NCI-H82 (cell line): ENCODE results near the gene RICTOR.
"Not testable (repeated sequence)": the region's sequence is repeated elsewhere in the genome, so short reads cannot be mapped to it uniquely, and the experiment has no call there.

Source experiments
- DNase-seq: peaks from one replicate; lab custom pipeline; 2025; lab: John Stamatoyannopoulos, UW

The RICTOR gene

DNA sequence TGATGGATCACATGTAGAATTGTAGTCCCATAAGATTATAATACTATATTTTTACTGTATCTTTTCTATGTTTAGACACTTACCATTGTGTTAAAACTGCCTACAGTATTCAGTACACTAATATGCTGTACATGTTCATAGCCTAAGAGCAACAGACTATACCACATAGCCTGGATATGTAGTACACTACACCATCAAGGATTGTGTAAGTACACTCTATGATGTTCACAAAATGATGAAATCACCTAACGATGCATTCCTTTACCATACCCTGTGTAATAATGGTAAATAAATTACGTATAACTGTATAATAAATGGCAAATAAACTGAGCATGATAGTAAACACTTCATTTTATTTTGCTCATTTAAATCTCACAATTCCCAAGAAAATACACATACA, 60.3 kb downstream of the RICTOR start:
- DNase-seq, result no peak

DNA sequence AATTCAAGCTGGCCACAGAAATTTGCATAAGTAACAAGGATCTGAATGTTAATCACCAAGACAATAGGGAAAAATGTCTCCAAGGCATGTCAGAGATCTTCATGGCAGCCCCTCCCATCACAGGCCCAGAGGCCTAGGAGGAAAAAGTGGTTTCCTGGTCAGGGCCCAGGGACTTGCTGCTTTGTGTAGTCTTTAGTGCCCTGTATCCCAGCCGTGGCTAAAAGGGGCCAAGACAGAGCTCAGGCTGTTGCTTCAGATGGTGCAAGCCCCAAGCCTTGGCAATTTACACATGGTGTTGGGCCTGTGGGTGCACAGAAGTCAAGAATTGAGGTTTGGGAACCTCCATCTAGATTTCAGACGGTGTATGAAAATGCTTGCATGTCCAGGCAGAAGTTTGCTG, 63.2 kb downstream of the RICTOR start:
- DNase-seq, result not testable (repeated sequence)

DNA sequence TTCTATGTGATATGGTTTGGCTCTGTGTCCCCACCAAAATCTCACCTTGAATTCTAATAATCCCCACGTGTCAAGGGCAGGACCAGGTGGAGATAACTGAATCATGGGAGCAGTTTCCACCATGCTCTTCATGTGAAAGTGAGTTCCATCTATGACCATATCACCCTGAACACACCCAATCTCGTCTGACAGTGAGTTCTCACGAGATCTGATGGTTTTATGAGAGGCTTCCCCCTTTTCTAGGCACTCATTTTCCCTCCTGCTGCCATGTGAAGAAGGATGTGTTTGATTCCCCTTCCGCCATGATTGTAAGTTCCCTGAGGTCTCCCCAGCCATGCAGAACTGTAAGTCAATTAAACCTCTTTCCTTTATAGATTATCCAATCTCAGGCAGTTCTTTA, 64.2 kb downstream of the RICTOR start:
- DNase-seq, result no peak

DNA sequence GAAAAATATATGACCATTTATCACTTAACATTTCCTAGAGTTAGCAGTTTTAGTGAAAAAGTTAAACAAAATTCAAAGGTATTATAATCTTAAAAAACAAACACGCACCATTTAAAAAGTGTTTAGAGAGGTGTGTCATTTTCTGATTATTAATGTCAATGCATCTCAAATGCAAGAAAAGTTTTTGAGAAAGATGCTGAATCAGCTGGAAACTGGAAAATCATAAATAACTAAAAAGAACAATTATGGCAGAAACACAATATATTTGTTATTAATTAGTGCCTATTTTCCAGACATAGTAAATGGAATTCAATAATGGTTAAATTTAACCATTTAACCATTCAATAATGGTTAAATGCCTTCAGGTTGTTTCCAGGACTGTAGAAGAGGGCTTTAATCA, 64.9 kb downstream of the RICTOR start:
- no peak for DNase-seq

DNA sequence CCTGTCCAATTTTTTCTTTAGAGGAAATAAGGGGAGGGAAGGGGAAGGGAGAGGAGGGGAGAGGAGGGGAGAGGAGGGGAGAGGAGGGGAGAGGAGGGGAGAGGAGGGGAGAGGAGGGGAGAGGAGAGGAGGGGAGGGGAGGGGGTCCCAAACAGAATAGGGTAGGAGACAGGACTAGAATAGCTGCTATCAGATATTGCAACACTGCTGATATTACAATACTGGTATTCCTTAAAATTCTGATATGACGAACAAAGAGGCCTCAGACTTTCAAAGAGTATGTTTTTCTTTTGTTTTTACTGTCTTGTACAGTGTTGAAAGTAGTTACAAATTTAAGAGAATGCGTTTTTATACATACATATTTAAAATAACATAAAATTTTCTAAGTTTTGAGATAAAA, 67.5 kb downstream of the RICTOR start:
- no peak for DNase-seq

DNA sequence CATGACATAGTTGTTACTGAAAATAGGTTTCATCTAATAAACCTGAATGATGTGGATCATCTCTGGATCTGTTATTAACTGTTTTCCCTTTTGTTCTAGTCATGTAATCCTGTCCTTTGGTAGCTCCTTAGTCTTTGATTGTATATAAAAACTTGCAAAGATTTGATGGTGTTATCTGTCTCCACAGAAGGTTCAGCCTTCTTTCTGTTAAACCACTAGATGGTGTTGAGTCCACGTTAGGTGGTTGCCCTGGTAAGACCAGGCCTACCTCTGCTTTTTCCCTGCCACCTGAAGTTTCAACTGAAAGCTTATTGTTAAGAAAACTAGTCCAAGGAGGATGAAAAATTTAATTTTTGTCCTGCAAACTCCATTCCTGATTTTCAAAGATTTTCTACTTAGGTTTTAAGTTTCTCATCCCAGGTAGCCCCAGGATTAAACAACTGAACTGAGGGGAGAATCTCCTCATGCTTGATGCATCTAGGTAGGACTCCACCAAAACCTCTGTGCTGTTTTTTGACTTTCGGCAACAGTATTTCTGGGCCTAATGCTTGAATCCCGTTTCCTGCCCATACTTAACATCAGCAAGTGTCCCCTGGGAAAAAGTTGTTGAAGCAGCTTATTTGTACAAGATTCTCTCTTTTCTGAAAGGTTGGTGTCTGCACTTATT, 68.5 kb downstream of the RICTOR start:
- DNase-seq, result peak; percentile 2

DNA sequence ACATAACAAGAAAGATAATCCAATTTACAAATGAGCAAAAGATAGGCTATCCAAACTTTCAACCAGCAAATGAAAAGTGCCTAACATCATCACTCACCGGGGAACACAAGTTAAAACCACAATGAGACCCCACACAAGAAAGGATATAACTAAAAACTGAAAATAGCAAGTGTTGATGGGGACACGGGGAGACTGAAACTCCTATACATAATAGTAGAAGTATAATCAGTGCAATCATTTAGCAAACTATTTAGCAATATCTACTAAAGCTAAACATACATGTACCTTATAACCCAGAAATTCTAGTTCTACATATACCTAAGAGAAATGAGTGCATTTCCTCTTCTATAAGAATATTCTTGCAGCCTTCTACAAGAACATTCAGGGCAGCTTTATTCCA, 72.5 kb downstream of the RICTOR start:
- DNase-seq, result no peak

DNA sequence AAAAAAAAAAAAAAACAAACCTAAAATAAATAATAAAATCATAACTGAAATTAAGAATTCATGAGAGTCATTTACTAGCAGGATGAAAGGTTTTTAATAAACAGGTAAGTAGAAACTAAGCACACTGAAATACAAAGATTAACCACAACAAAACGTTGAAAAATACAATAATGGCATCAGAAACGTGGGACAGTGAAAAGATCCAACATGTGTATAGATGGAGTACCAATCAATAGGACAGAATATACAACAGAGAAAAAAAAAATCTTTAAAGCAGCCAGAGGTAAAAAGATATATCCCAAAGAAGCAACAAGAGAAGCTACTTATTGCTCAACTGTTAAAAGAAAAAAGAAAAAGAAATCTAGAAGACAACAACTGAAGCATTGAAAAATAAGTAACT, 75.2 kb downstream of the RICTOR start:
- no peak for DNase-seq

DNA sequence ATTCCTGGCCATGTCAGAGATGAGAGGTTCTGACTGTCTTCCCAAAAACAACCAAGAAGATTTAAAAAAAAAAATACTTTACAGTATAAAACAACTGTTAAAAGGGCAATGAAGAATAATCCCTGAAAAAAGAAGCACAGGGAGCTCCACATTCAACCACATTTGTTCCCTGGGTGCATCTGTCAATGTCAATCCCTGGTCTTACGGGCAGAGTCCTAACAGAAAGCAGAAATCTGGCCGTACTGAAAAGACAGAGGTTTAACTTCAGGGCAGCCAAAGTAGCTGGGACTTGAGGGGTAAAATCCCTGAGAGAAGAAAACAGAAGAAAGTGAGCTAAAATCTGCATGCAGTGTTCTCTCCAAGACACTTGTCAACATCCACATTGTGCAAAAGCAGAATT, 76.6 kb downstream of the RICTOR start:
- DNase-seq, result peak; percentile 47

DNA sequence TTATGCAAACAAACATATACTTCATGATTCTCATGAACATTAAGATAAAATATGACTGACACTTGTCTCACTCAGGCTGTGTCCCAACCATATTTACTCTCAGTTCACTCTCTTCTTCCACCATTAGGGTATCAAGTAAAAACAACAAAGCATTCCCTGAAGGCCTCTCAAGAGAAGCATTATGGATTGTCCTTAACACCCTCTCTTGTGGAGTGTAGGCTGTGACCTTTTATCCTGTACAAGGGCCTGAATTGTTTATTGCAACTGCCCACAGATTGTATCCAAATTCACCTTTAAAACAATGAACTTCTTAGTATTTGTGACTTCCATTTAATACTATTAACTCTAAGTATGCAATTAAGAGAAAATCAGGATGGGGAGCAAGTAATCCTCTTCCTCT, 78.1 kb downstream of the RICTOR start:
- DNase-seq, result peak; percentile 46

DNA sequence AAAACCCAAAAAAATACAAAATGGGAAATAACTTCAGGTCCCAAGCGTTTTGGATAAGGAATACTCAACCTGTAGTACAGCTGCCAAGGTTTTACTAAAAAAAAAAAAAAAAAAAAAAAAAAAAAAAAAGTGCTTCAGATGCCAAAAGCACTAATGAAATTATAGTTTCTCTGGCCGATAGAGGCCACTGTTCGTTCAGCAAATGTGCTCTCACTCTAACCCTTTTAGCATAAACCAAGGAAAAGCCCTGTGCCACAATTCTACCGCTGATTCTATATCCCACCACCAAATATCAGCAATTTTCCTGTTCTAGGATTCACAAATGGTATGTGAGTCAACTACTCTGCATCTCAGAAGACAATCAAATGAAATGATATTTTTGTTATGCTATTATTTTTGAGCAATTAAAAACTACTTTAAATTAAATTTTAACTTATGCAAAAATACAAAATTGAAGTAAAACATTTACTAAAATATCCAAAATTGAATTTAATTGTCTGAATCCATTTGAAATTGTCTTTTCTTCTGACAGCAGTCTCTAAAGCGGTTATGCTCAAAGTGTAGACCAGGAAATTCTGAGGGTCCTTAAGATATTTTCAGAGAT, 79.8 kb downstream of the RICTOR start:
- DNase-seq, result peak; percentile 66

DNA sequence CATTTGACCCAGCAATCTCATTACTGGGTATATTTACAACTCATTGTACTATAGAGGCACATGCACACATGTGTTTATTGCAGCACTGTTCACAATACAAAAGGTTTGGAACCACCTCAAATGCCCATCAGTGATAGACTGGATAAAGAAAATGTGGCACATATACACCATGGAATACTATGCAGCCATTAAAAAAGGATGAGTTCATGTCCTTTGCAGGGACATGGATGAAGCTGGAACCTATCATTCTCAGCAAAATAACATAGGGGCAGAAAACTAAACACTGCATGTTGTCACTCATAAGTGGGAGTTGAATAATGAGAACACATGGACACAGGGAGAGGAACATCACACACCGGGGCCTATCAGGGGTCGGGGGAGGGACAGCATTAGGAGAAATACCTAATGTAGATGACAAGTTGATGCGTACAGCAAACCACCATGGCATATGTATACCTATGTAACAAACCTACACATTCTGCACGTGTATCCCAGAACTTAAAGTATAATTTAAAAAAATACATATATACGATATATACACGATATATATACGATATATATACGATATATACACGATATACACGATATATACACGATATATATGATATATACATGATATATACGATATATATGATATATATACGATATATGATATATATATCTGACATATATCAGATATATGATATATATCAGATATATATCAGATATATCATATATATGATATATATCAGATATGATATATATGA, 84.1 kb downstream of the RICTOR start:
- DNase-seq, result not testable (repeated sequence)

DNA sequence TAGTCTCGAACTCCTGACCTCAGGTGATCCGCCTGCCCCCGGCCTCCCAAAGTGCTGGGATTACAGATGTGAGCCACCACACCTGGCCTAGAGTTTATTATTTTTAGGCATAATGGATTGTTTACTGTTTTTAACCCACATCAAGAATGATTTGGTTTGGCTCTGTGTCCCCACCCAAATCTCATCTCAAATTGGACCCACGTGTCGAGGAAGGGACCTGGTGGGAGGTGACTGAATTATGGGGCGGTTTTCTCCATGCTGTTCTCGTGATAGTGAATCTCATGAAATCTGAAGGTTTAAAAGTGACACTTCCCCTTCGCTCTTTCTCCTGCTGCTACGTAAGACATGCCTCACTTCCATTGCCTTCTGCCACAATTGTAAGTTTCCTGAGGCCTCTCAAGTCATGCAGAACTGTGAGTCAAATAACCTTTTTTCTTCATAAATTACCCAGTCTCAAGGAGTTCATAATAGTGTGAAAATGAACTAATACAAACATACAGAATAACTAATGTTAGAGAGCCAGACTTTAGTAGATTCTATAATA, 88.2 kb downstream of the RICTOR start:
- DNase-seq, result no peak

DNA sequence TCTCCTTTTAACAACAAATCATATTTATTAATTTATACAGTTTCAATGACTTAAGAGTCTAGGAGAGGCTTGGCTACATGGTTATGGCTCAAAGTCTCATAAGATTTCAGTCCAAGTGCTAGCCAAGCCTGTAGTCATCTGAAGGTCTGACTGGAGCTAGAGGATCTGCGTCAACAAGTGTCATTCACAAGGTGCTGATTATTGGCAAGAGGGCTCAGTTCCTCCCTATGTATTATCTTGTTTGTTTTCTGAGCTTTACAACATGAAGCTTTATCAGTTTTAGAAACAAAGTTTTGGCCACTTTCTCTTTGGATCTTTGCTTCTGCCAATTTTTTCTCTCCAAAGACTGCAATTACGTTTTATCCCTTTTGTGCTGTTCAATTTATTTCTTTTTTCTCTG, 94.7 kb downstream of the RICTOR start:
- DNase-seq, result no peak

DNA sequence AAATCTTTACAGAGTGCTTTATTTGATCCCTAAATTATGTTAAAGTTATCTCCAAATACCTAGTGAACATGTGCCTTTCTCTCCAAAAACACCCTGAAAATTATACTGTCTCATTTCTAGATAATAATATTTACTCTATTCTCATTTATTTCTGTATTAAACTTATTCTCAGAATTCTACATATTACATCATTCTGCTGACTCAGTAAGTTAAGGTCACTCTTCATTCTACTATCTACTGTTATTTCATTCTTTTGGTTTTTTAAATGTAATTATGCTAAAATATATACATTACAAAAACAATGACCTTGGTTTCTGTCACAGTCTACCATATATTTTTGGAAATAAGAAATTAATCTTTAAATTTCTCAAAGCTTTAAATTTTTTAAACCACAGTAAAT, 96.2 kb downstream of the RICTOR start:
- DNase-seq, result no peak

DNA sequence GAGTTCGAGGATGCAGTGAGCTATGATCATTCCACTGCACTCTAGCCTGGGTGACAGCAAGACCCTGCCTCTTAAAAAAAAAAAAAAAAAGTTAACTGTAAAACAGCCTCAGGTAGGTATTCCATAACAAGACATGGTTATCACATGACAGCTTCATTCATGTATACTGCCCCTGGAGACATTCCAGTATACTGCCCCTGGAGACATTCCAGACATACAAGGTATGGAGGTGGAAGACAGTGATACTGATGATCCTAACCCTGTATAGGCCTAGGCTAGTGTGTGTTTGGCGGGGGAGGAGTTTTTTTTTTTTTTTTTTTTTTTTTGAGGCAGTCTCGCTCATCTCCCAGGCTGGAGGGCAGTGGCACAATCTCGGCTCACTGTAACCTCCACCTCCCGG, 105.5 kb downstream of the RICTOR start:
- DNase-seq, result no peak

DNA sequence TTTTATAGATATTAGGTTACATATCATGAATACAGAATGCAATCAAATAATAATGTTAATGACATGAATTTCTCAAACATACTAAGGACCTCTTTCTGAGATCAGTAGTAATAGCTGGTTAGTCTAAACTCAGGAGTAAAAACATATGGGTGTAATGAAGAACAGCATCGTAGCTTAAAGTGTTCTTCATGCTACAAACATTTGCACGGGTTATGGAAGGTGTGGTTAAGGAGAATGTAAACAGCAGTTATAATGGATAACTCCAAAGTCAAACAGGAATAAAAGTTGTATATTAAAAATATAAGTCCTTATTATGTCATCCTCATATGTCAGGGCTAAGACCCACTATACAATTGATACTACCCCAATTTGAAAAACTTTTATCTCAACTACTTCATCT, 112.5 kb downstream of the RICTOR start:
- no peak for DNase-seq

DNA sequence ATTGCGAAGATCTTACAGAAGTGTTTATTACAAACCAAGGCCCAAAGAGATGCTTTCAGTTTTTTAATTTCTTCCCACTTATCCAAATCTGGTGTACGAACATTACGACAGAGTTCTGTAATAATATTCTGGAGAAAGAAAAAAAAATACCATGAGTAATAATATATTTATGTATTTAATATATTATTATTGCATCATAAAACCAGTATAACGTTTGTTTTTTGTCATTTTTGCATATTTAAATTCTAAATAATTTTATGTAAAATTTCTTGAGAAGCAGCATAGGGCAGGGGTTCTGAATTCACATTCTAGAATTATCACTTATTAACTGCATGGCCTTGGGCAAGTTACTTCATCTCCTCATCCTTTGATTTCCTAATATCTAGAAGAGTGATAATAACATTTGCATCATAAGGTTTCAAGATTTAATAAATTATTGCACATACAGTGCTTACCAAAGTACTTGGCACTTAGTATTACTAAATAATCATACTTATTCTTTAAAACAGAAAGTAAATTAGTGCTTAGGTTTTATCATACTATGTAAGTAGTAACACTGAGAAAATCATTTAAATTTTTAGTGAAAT, 120.7 kb downstream of the RICTOR start:
- no peak for DNase-seq

DNA sequence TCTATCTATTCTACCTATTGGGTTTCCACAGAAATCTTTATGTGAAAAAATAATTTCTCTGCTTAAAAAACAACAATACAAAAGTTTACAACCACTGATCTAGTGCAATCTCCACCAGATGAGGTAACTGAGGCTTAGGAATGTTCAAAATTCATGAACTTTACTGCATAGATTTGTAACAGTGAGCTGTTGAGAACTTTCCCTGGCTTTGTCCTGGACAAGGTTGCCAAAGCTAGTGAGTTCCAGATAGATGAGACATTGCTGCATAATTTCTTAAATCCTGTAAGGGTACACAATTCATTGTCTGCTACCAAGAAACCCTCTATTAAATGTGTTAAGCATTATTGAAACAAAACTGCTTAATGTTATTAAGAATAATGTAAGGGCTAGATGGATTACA, 125.7 kb downstream of the RICTOR start:
- DNase-seq, result no peak

DNA sequence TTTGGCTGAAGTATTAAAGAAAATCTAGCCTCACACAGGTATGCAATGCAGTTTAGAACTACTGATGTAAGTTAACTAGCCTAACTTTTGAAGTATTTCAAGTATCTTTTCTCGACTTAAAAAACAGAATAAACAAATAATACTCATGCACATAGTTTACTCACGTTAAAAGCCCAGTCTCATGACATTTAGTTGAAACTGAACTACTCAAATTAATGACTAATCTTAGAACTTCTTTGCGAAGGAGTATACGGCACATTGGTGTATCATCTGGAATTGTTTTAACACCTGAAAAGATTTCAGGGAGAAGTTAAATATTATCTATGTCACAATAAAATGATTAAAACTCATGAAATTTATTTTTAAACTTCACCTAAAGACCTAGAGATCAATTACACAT, 129.9 kb downstream of the RICTOR start:
- DNase-seq, result no peak

DNA sequence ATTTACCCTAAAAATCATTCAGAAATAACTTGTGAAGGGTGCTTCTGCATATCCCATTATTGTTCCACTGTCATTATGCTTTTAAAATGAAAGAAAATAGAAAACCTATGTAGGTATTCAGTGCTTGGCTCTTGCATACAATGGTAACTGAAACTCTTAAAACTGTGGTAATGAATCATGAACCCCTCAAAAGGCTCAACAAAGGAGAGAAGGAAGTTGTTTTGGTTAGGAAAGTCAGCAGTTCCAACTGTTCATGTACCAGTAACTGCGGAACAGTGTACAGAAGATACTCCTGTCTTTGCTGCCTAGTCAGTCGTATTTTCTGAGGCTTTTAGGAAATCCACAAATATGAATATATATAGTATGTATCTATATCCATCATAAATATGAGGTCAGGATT, 132.3 kb downstream of the RICTOR start:
- DNase-seq, result no peak

DNA sequence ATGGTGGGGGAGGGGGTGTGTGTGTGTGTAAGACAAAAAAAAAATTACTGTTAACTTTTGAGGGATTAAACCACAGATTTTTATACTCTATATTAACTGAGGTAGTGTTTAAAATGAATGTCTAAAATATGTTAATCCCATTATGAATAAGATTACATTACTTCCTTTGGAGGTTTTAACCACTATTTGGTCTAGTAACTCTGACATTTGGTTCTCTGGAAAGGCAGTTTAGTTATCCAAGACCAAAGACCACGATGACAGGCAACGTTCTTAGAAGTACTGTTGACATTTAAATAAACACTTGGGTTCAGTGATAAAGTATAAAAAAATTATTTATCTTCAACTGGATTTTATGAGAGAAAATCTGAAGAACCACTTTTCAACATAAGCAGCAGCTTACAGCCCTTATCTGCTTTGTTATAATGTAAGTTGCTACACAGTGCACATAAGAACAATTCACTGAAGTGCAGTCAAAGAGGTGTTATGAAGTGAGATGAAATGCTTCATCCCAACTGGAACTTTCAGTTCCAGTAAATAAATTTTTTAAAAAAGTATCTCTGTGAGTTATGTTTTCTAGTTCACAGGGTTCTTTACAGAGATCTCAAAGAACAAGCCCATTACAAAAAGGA, 133.9 kb downstream of the RICTOR start:
- no peak for DNase-seq
